Prostate gland (tissue), 2 donors: Measurements from ENCODE around the gene RPL13. TPM values are rescaled to one million over a fixed set of nuclear protein-coding genes. Genes with fewer than 3 reads are reported as not detected.

Source experiments
- DNase-seq: peaks from one replicate; pipeline ENCODE4 v3.0.0-alpha.2; 2019; ENCODE audit warnings: low spot score
- H3K27ac ChIP-seq, 2 donors: fragments of 200-600 bp; sonication (generic); 2 replicates each; pipeline ENCODE4 v1.5.1; 2017 to 2019
- H3K27me3 ChIP-seq: fragments of 200-600 bp; sonication (generic); replicated peaks from 2 replicates; pipeline ENCODE4 v1.5.1; 2019; ENCODE audit not compliant: insufficient read depth
- H3K36me3 ChIP-seq, 2 donors: fragments of 200-600 bp; sonication (generic); 1 replicate in 1 of 2; 2 replicates in 1 of 2; pipeline versions ENCODE4 v1.5.1 to v1.8.1; 2017 to 2019
- H3K4me1 ChIP-seq: fragments of 200-600 bp; sonication (generic); replicated peaks from 2 replicates; pipeline ENCODE4 v1.5.1; 2019
- H3K4me3 ChIP-seq, 2 donors: fragments of 200-600 bp; sonication (generic); 2 replicates each; pipeline ENCODE4 v1.5.1; 2017 to 2019
- H3K9me3 ChIP-seq: fragments of 200-600 bp; sonication (generic); 2 replicates; pipeline ENCODE4 v1.5.1; 2017
- CTCF ChIP-seq, 4 experiments: fragments of 200-600 bp in 2 of 4; fragments of 450-650 bp in 2 of 4; sonication (generic) in 2 of 4; IDR thresholded peaks; 1 replicate in 3 of 4; 2 replicates in 1 of 4; pipeline ENCODE4 v1.5.1; 2016 to 2019; ENCODE audit warnings: antibody characterized with exemption in 4 of 4, mild to moderate bottlenecking in 2 of 4, moderate library complexity in 2 of 4
- POLR2A ChIP-seq: fragments of 450-650 bp; IDR thresholded peaks from one replicate; pipeline ENCODE4 v1.6.1; 2016; ENCODE audit warnings: antibody characterized with exemption, mild to moderate bottlenecking
- POLR2AphosphoS5 ChIP-seq: sonication (generic); formaldehyde crosslinking; IDR thresholded peaks from one replicate; pipeline ENCODE4 v1.6.1; 2017; ENCODE audit warnings: antibody characterized with exemption
- WGBS: methylation state at CpG from one replicate; pipeline ENCODE4 v1.1.5; 2018; 5-methylcytosine and 5-hydroxymethylcytosine counted together
- intact Hi-C: fragments of 100-400 bp; cut with DNase I; formaldehyde crosslinking; loops from one replicate; pipeline ENCODE4 v1.14.2; 2022
- total RNA-seq, 2 donors: library from RNA; depleted of rRNA; stranded (reverse); fragments of >200 nt; gene quantifications; one replicate each; pipeline ENCODE4 v1.1.0, GENCODE V29; 2016

Gene RPL13
- total RNA-seq, 2 donors from 2014 or later, result 6,889 to 11,644 TPM

DNA sequence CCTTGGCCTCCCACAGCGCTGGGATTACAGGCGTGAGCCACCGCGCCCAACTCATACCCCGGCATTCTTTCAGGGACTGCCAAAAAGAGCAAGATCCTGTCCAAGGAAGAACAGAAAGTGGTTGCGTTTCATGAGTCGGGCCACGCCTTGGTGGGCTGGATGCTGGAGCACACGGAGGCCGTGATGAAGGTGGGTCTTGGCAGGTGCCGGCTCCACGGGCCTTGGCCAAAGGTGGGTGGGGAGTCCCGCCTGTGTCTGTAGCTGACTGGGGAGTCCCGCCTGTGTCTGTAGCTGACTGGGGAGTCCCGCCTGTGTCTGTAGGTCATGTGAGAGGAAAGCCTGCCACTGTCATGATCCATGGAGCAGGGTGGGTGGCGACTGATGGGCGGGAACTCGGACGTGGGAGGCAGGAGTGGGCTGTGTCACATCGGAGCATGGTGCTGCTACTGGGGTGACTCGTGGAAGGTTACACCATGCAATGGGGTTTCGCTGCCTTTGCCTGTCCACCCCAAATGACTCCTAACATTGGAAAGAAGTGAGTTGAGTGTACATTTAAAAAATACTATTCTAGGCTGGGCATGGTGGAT lies 10.0 kb upstream of the RPL13 start:
- no peak for TF ChIP-seq CTCF (IDR thresholded peaks at IDR 0.05)
- no peak for TF ChIP-seq POLR2A
- no peak for TF ChIP-seq POLR2AphosphoS5
- no peak for DNase-seq
- Histone ChIP-seq H3K36me3 (peaks cover 8 to 16% of the 10 kb centered on the region in 2 donors), H3K27ac (no peak overlapping the region), H3K27me3 (no peaks in the 10 kb centered on the region), H3K4me1 (no peaks in the 10 kb centered on the region), H3K9me3 (no peaks in the 10 kb centered on the region), H3K4me3 (no peak overlapping the region)
- intact Hi-C loops, result no loop called here
- 89% methylated on average over 22 of the region's 22 CpGs for WGBS

GRCh38 chr16:89552329-89552728 lies 8.2 kb upstream of the RPL13 start:
- Histone ChIP-seq H3K36me3 (peaks cover 0 to 15% of the 10 kb centered on the region in 2 donors), H3K4me1 (no peaks in the 10 kb centered on the region), H3K27me3 (no peaks in the 10 kb centered on the region), H3K9me3 (no peaks in the 10 kb centered on the region), H3K27ac (no peak overlapping the region), H3K4me3 (no peak overlapping the region)
- 95% methylated on average over 22 of the region's 22 CpGs for WGBS
- intact Hi-C loops, result no loop called here
- TF ChIP-seq POLR2AphosphoS5, result no peak
- no peak for TF ChIP-seq POLR2A
- TF ChIP-seq CTCF (IDR thresholded peaks at IDR 0.05), result no peak
- DNase-seq, result no peak

GRCh38 chr16:89552913-89553312 lies 7.6 kb upstream of the RPL13 start:
- WGBS, result 96% methylated on average over 13 of the region's 13 CpGs
- Histone ChIP-seq H3K27ac (no peak overlapping the region), H3K4me3 (no peak overlapping the region), H3K36me3 (peaks cover 0 to 13% of the 10 kb centered on the region in 2 donors), H3K4me1 (no peaks in the 10 kb centered on the region), H3K27me3 (no peaks in the 10 kb centered on the region), H3K9me3 (no peaks in the 10 kb centered on the region)
- TF ChIP-seq POLR2AphosphoS5, result no peak
- no peak for TF ChIP-seq POLR2A
- TF ChIP-seq CTCF (IDR thresholded peaks at IDR 0.05), result no peak
- no peak for DNase-seq
- intact Hi-C loops, result no loop called here

- intact Hi-C loops, result no loop called here
- no peaks in the 10 kb centered on the region for H3K27me3 ChIP-seq
- H3K4me3 ChIP-seq, result no peak overlapping the region
- no peak overlapping the region for H3K27ac ChIP-seq
- WGBS, result 94% methylated on average over 10 of the region's 18 CpGs
- no peaks in the 10 kb centered on the region for H3K9me3 ChIP-seq
- no peaks in the 10 kb centered on the region for H3K4me1 ChIP-seq
- TF ChIP-seq CTCF (IDR thresholded peaks at IDR 0.05), result no peak
- no peak for TF ChIP-seq POLR2A
- no peak for TF ChIP-seq POLR2AphosphoS5
- H3K36me3 ChIP-seq, result peaks cover 0 to 13% of the 10 kb centered on the region in 2 donors
- DNase-seq, result no peak
These were observed 6.7 kb upstream of the RPL13 start for GRCh38 chr16:89553733-89554132.

GRCh38 chr16:89554343-89554742 lies 6.1 kb upstream of the RPL13 start:
- no peaks in the 10 kb centered on the region for H3K4me1 ChIP-seq
- H3K4me3 ChIP-seq, result no peak overlapping the region
- intact Hi-C loops, result no loop called here
- H3K9me3 ChIP-seq, result no peaks in the 10 kb centered on the region
- no peaks in the 10 kb centered on the region for H3K27me3 ChIP-seq
- H3K36me3 ChIP-seq, result peaks cover 0 to 9% of the 10 kb centered on the region in 2 donors
- WGBS, result 87% methylated on average over 12 of the region's 12 CpGs
- no peak for DNase-seq
- no peak overlapping the region for H3K27ac ChIP-seq
- TF ChIP-seq POLR2A (no peak), CTCF (IDR thresholded peaks at IDR 0.05) (no peak), POLR2AphosphoS5 (no peak)
